NCI-H2196 (cell line): ENCODE results near the gene CCL23.

Experiments used
- DNase-seq: peaks from one replicate; lab custom pipeline; 2025; ENCODE audit not compliant: unreplicated experiment; lab: John Stamatoyannopoulos, UW

Gene CCL23

DNA sequence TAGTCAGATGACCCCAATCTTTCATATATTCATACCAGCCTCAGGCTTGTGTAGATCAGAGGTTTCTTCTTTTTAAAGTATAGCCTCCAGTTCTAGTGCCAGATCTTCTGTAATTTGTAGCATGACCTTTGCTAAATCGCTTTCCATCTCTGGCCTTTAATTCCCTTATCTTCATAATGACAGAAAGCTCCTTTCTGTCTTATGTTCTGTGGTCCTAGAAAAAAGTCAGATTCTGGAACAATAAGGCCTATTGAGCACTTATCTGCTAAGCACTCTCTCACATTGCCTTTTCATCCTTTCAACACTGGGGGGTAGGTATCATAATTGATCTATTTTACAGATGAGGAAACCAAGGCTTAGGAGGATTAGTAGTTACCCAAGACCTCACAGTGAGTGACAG is 45.7 kb downstream of the CCL23 start:
- DNase-seq = no peak

DNA sequence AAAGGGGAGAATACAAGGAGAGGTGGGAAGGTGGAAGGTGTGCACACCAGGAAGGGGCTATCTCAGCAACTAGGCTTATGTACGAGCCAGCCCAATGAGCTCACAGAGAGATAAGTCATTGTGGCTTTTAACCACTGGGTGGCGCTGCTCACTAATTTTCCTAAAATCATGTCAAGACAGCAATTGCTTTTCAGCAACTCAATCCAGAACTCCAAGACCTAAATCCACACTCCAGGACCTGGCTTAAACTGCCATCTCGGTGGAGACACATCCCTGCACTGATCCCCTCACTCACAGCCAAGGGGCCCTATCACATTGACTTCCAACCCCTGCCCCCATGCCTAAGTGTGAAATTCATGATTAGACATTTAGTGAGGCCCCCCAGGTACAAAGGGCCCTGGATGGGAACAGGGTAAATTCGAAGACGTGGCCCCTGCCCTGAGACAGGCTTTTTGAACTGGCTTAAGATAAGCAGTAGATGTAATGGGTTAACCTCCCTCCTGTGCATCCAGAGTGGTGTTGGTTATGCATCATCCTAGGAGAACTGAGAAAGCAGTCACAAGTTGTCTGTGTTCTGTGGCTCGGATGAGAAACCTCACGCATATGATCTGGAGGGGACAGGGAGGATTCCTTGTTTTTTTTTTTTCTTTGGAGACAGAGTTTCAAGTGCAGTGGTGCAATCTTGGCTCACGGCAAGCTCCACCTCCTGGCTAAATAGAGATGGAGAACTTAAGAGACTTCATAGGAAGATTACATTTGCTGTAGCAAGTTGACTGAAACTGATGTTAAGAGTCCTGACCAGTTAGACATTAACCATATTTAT is 48.0 kb downstream of the CCL23 start:
- DNase-seq = peak; percentile 71

DNA sequence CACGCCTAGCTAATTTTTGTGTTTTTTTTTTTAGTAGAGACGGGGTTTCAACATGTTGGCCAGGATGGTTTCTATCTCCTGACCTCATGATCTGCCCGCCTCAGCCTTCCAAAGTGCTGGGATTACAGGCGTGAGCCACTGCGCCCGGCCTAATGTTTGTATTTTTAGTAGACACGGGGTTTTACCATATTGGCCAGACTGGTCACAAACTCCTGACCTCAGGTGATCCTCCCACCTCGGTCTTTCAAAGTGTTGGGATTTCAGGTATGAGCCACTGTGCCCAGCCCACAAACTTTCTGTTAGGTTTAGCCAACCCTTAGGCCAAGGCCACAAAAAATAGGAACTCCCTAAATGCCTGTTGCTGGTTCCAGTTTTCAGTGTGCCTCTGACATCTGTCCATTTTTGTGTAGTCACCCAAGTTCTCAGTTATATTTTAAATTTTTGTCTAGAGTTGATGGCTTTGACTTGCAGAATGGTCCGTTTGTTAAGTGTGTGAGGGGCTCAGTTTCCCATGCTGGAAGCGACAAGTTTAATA is 49.2 kb downstream of the CCL23 start:
- no peak for DNase-seq

DNA sequence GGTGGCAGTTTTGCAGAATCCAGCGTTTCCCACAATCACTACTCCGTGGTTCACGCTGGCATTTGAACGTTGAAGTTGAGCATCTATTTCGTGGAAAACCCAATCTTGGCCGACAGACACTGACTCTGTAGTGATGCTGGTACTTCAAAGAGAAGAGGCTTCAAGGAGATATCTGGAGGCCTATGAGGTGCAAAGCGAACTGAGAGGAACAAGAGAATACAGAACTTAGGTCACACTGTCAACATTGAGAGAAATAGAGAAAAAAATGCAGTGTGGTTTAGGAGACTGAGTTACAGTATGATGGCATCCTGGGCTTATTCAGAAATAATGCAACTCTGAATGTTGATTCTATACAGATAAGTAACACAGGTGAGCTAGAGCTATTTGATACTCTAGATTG is 52.5 kb downstream of the CCL23 start:
- DNase-seq = no peak

DNA sequence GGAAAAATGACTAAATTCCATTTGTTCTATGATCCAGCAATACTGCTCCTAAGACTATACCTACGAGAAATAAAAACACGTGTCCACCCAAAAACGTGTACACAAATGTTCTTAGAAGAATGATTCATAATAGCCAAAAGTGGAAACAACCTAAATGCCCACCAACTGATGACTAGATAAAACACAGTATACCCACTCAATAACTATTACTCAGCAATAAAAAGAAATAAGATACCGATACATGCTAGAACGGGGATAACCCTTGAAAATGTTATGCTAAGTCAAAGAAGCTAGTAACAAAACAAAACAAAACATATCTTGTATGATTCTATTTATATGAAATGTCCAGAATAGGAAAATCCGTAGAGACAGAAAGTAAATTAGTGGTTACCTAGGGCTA is 54.1 kb downstream of the CCL23 start:
- no peak for DNase-seq
